ENCODE measurements around the gene TRIM31.

Gene TRIM31

GRCh38 chr6:30113003-30113759 is at the start of gene TRIM31:
Gene TRIM31 (minus strand): TSS chr6:30113090. CDS start chr6:30112805, 285 bp downstream.
- no peak for DNase-seq (ENCODE audit: low spot score)

DNA sequence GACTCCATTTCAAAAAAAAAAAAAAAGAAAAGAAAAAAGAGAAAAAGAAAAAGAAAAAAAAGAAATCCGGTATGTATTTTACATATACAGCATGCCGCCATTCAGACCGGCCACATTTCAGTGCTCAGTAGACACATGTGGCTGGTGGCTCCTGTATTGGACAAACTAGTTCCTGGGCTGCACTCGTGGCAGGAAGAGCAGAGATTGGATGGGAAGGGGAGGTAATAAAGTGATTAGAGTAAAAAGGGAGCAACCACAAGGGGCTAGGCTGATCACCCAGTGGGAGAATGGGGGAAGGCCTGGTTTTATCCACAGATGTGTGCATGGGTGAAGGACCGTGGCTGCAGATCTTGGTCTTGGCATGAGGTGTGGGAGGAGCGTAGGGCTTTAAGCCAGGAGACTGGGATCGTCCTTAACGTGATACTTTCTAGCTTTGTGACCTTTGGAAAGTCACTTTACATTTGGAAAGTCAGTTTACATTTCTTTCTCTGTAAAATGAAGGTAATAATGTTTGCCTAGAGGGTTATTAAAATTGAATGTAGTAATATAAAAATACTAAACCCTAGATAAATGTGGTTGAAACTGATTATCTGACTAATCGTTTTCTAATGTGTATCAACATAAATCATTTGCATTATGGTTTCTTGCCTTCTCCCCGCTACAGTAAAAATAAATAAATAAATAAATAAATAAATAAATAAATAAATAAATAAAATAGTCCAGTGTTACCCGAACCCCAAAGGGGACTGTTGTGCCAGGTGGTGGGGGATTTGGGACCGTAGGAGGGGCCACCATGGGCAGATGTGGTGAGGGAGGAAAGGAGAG is 49.6 kb upstream of the TRIM31 start:
- no peak for DNase-seq (ENCODE audit: low spot score)

DNA sequence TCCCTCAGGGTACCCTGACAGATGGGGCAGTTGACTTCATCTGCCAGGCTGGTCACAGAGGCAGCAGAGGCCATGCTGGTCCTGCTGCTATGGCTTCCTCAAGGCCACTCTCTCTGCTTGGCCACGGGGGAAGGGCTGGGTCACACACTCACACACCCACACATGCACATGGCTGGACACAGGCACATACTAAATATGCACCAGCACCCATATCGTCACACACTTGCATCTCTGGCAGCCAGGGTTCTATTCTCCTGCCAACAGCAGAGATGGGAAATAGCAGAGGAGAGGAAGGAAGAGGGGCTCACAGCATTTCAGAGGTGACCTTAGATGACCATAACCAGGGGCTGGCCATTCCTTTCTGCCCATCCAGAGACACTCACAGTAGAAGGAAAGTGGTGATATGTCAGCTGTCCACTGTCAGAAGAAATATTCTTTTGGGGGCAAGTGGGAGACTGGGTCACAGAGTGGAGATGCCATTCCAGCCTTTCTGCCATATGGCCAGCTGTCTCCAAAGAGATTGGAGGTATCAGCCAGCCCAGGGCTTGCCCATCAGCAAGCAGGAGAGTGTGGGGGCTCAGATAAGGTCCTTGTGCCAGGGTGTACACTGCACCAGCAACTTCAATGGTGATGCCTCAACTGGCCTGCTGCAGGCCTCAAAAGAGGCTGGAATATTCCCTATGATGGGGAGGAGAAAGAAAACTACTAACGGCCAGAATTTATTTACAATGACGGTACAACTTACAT is 48.1 kb upstream of the TRIM31 start, which contains the start of gene TRIM10:
Gene TRIM10, minus strand, starts transcription at position 427 of the 747 bp plus-strand sequence. Its CDS starts 353 bp downstream, at position 74.
- no peak for DNase-seq (ENCODE audit: low spot score)

GRCh38 chr6:30160008-30160784 is 47.3 kb upstream of the TRIM31 start:
- DNase-seq (ENCODE audit: low spot score), result no peak

GRCh38 chr6:30158475-30159040 is 45.7 kb upstream of the TRIM31 start:
- no peak for DNase-seq (ENCODE audit: low spot score)

GRCh38 chr6:30157999-30158398 is 45.1 kb upstream of the TRIM31 start:
- DNase-seq (ENCODE audit: low spot score), result no peak

DNA sequence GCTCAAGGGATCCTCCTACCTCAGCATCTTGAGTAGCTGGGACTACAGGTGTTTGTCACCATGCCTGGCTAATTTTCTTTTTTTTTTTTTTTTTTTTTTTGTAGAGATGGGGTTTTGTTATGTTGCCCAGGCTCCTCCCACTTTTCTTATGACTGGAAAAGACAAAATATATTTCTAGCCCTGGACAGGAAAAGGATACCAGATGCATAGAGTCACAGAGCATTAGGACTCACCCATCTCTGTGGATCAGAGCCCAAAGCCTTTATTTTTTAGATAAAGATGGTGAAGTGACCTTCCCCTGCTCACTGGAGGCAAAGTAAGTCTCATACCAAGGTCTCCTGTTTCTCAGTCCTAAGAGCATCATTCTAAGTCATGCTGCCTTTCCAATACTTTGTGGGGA is 44.7 kb upstream of the TRIM31 start:
- DNase-seq (ENCODE audit: low spot score), result no peak

DNA sequence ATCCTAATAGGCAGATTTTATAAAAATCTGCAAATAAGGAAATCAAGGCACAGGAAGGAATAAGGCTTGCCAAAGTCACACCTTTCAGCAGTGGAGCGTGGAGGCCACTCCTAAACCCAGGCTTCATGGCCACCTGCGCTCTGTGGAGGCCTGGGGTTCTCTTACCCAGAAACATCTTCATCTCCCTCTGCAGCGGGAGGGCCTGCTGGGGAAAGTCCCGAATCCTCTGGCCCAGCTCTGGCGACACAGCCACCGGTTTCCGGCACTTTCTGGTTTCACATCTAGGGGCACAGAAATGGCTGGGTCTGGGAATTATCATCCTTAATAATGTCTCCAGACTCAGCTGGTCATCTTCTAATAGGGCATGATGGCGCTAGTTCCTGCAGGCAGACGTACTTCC is 43.9 kb upstream of the TRIM31 start:
- no peak for DNase-seq (ENCODE audit: low spot score)

GRCh38 chr6:30156262-30156599 is 43.3 kb upstream of the TRIM31 start:
- DNase-seq (ENCODE audit: low spot score), result no peak

DNA sequence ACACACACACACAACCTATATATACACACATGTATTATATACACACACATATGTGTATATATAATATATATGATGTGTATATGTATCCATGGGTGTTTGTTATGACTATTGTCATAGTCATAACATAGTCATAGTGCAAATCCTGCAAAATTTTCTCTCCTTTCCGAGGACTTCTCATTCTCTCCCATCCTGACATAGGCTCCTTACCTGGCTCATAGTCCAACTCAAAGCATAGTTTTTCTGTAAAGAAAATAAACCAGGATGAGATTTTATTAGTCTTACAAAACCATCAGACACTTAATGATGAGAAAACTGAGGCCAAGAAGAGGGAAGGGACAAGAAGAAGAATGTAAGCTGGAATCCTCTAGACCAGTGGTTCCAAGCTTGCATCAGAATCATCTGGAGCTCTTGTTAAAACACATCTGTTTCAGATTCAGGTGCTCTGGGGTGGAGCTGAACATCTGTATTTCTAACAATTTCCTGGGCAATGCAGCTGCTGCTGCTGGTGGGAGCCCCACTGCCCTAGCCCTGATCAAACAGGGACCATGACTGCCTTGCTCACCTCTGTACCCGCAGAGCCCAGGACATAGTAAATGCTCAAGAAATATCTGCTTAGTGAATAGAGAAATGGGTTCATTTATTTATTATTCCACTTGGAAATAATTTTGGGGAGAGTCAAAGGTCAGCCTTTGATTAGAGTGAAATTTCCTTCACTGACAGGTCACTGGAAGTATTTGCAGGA is 42.8 kb upstream of the TRIM31 start:
- no peak for DNase-seq (ENCODE audit: low spot score)

GRCh38 chr6:30154709-30155519 is 42.0 kb upstream of the TRIM31 start:
- DNase-seq (ENCODE audit: low spot score), result no peak

DNA sequence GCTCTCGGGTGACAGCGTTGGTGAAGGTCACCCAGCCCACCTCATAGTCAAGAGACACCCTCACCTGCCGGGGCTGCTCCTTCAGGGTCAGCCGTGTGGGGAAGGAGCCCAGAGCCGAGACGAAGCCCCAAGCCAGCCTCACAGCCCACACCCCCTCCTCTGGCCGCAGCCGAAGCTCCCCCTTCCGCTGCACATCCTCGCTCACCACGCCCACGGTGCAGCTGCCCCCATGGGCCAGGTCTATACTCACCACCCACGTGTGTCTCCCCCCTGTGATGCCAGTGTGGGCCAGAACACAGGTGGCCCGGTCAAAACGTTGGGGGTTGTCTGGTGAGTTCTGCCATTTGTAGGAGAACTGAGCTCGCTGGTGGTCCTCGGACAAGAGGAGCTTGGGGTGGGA is 41.2 kb upstream of the TRIM31 start:
- DNase-seq (ENCODE audit: low spot score), result no peak

GRCh38 chr6:30152910-30153610 is 40.2 kb upstream of the TRIM31 start:
- DNase-seq (ENCODE audit: low spot score), result no peak

DNA sequence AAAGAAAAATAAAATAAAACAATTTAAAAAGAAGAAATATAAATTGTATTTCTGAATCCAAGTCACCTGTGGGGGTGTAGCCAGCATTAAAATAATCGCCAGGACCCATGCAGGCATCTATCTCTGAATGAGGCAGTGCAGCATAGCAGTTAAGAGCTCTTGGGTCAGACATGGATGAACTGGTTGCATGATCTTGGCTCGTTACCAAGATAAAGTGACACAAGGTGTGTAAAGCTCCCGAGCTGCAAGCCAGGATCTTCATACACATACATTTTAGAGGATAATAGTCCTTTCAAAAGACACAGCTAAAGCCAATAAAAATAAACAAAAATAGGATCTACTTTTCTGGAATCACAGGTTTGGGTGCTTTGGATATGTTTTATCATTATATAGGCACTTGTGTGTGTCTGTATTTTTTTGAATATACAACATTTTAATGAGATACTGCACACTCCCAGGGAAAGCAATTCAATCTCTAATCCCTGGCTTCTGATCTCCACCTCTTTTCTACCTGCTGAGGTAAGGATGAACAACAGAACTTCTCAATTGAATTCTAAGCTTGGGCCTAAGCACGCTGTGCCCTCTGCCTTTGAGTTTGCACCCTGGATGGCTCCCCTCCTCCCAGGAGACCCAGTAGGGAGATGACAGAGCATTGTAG is 39.3 kb upstream of the TRIM31 start:
- DNase-seq (ENCODE audit: low spot score), result no peak

- DNase-seq (ENCODE audit: low spot score), result no peak
Measured at GRCh38 chr6:30151580-30151979, 38.7 kb upstream of the TRIM31 start.

DNA sequence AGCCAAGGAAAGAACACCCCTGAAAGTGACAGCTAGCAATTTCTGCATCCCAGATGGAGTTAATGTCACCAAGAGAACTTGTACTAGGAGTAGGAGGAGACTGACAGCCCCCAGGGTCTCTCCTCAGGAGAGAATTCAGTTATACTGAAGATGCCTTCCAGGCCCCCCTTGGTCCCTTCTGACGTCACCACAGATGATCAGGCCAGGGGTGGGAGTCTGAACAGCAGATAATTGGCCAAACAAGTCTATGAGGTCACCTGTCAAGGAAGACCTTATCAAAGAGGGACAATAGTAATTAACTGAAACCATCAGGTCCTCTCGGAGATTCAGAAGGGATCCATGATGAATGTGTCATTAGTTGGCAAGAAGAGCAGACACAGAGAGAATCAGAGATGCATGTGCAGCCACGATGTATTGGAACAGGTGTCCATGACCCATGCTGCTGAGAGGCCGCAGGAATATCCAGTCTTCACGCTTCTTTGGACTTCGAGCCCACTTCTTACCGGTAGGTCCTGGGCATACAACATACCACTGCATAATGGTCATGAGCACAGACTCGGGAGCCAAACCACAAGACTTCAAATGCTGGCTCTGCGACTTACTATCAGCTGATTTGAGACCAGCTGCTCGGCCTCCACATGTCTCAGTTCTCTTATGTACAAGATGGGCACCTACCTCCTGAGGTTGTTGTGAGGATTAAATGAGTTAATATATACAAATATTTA is 37.9 kb upstream of the TRIM31 start:
- DNase-seq (ENCODE audit: low spot score), result no peak

DNA sequence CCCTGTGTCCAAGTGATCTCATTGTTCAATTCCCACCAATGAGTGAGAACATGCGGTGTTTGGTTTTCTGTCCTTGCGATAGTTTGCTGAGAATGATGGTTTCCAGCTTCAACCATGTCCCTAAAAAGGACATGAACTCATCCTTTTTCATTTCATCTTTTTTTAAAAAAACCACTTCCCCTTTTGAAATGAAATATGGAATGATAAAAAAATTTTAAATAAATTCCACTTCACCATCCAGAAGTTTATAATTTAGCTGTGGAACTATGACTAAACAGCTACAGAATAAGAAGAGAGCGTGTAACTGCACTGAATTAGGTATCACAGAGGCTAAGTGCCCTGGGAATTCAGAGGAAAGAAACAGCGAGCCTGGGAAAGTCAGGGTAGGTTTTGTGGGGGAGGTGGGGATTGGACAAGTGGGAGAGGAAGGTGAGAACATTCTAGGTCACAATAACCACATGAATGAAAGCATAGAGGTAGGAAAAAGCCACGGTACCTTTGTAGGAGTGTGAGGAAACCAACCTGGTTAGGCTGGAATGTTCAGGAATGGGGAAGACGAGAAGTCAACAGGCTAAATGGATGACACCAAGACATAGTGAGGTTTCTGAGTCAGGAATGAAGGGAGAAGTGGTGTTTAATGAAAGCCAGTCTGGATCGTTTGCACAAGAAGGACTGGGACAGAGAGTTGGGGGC is 37.1 kb upstream of the TRIM31 start:
- DNase-seq (ENCODE audit: low spot score), result no peak

Measured in NAMALWA (cell line).